Measurements from ENCODE around the gene SPON1. TPM values are rescaled to one million over a fixed set of nuclear protein-coding genes. Genes with fewer than 3 reads are reported as not detected.

The SPON1 gene
- total and polyA plus RNA-seq, 2 of the 8 experiments (the other 6 are each of a cell fraction or from before 2014, with no cell fraction given): 1.5 to 5.4 TPM

DNA sequence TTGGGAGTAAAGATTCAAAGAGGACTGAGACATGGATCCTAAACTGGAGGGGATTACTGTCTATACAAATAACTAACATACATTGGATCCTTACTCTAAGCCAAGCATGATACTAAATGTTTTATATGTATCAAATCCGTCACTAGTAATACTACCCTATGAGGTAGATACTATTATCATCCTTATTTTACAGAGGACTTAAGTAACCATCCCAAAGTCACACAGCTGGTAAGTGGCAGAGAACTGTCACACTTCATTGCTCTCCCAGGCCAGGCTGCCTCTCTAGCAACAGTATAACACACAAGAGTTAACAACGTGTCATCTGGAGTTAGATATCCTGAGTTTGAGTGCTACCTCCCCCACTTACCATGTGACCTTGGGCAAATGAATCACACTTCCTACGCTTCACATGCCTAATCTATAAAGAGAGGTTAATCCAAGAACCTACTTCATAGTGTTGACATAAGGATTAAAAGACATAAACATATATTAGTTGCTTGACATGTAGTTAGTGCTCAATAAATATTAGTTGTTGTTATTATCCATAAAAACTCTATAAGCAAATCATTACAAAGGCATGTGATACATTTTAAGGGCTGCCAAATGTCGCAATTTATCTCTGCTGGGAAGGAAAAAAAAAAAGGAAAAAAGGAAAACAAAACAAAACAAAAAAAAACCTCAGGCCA, 33.8 kb upstream of the SPON1 start:
- CTCF ChIA-PET (ENCODE audit: partially characterized antibody): no interaction called here
- no peak overlapping the region for H3K23ac ChIP-seq (ENCODE audit: insufficient read length)
- no peaks in the 10 kb centered on the region for H4K20me1 ChIP-seq (replicated peaks in 1 of 2; ENCODE audit: control insufficient read depth in 1 of 2, insufficient read depth in 2 of 2, low read length in 2 of 2)
- 0 out of 7 replicates have a peak overlapping the region, but pooled peaks of 1 of the 4 experiments have one; percentile 5 for H3K9ac ChIP-seq (replicated peaks in 1 of 4; ENCODE audit: extremely low read depth in 1 of 4, low read depth in 3 of 4, low read length in 3 of 4)
- no peaks in the 10 kb centered on the region for H3K79me1 ChIP-seq (ENCODE audit: low read depth, low read length)
- no peaks in the 10 kb centered on the region; a peak in 1 of 4 replicates for H3K9me3 ChIP-seq (ENCODE audit: insufficient read depth in 2 of 2, low read depth in 1 of 2, low read length in 1 of 2)
- DNase-seq (ENCODE audit: low read depth in 1 of 2, low spot score in 2 of 2) (no peak), FAIRE-seq (no peak)
- 82% methylated on average over 4 of the region's 4 CpGs; no CpG with 5 or more reads in 1 of the 2 experiments for WGBS, 2 experiments (ENCODE audit: extremely low coverage in 1 of 2, insufficient coverage in 1 of 2, insufficient read length in 1 of 2, insufficient replicate concordance in 2 of 2, low coverage in 1 of 2, low lambda C conversion rate in 2 of 2, missing lambda C conversion rate in 1 of 2)
- no peaks in the 10 kb centered on the region for H3K79me2 ChIP-seq (ENCODE audit: control insufficient read depth in 1 of 2, insufficient read depth in 2 of 2, low read length in 2 of 2)
- no peak for TF ChIP-seq CHD1 (IDR thresholded peaks at IDR 0.05; ENCODE audit: low read depth, low read length)
- no peak for TF ChIP-seq POU5F1 (IDR thresholded peaks at IDR 0.05; ENCODE audit: low read depth, low read length)
- TF ChIP-seq ZNF274 (IDR thresholded peaks at IDR 0.05; ENCODE audit: borderline replicate concordance, extremely low read depth, low read length): no peak
- TF ChIP-seq HDAC6 (IDR thresholded peaks at IDR 0.05; ENCODE audit: low read depth, low read length): no peak
- TF ChIP-seq TCF12 (IDR thresholded peaks at IDR 0.05; ENCODE audit: low read depth, low read length): no peak
- no peak for TF ChIP-seq CBX5 (IDR thresholded peaks at IDR 0.05; ENCODE audit: low read depth, low read length)
- H3K14ac ChIP-seq (ENCODE audit: insufficient read length): no peak overlapping the region
- H3K4ac ChIP-seq (replicated peaks; ENCODE audit: insufficient read length, low read depth, low read length): no peak overlapping the region
- POLR2A ChIA-PET (ENCODE audit: partially characterized antibody): no interaction called here
- no peak overlapping the region for H3K4me3 ChIP-seq (ENCODE audit: extremely low read depth in 1 of 4, insufficient read depth in 2 of 4, low read depth in 3 of 4, low read length in 4 of 4)
- H3K27me3 ChIP-seq (replicated peaks in 1 of 4; ENCODE audit: control insufficient read depth in 3 of 4, extremely low read depth in 1 of 4, insufficient read depth in 3 of 4, low read length in 3 of 4): no peaks in the 10 kb centered on the region
- H2AK5ac ChIP-seq (ENCODE audit: low read depth, low read length): no peak overlapping the region
- no peak overlapping the region for H3K27ac ChIP-seq (ENCODE audit: low read depth, low read length)
- H2BK12ac ChIP-seq (ENCODE audit: low read depth, low read length): no peak overlapping the region
- no peak overlapping the region for H2BK15ac ChIP-seq (ENCODE audit: low read length)
- no peak overlapping the region for H2BK120ac ChIP-seq (replicated peaks; ENCODE audit: low read depth, low read length)
- no peak overlapping the region for H2BK5ac ChIP-seq (ENCODE audit: low read depth, low read length)
- no peak overlapping the region for H3K18ac ChIP-seq (ENCODE audit: extremely low read depth, low read length)
- no peak overlapping the region for H4K8ac ChIP-seq (ENCODE audit: extremely low read depth, insufficient read depth, low read length)
- no peak overlapping the region for H2AFZ ChIP-seq (ENCODE audit: low read length)
- no peak overlapping the region for H3K4me2 ChIP-seq (ENCODE audit: insufficient read depth in 1 of 2, low read depth in 2 of 2, low read length in 2 of 2)
- H4K5ac ChIP-seq (ENCODE audit: insufficient read length, low read depth, low read length): no peak overlapping the region
- no peaks in the 10 kb centered on the region for H3K23me2 ChIP-seq (ENCODE audit: low read depth, low read length)
- no peak overlapping the region for H3K56ac ChIP-seq (replicated peaks; ENCODE audit: insufficient read length, low read depth, low read length)
- H2BK20ac ChIP-seq (ENCODE audit: low read length): no peak overlapping the region
- H3K36me3 ChIP-seq (ENCODE audit: control insufficient read depth in 2 of 4, insufficient read depth in 4 of 4, low read length in 3 of 4): no peaks in the 10 kb centered on the region
- peaks cover 0 to 2% (median 0%) of the 10 kb centered on the region in 4 experiments; a peak in 1 of 7 replicates for H3K4me1 ChIP-seq (replicated peaks in 1 of 4; ENCODE audit: control insufficient read depth in 3 of 4, insufficient read depth in 4 of 4, low read length in 3 of 4)
- H4K91ac ChIP-seq (replicated peaks; ENCODE audit: insufficient read length, low read length): no peak overlapping the region
